Natural killer cell treated with Interleukin-12 subunit alpha and Interleukin-12 subunit beta and Interleukin-15 and Interleukin-18, amount 100 ng/mL, for 72 hours (primary cell): ENCODE data around the gene TBC1D30. TPM values are rescaled to one million over a fixed set of nuclear protein-coding genes. Genes with fewer than 3 reads are reported as not detected.

Experiments used
- ATAC-seq, 2 donors: fragments of 150-1000 bp; cut with Tn5 transposase in 1 of 2; sonication (Bioruptor Pico), chemical (Tn5 transposase) in 1 of 2; 2 replicates each; pipeline ENCODE4 v1.10.0; 2021
- DNase-seq: peaks from one replicate; pipeline ENCODE4 v3.0.0; 2022; ENCODE audit warnings: low spot score
- H3K27ac Mint-ChIP-seq, 2 donors: 1 replicate in 1 of 2; 2 replicates in 1 of 2; pipeline ENCODE4 v1.8.0; 2022; ENCODE audit warnings: mixed read lengths in 2 of 2, mild to moderate bottlenecking in 1 of 2, moderate library complexity in 1 of 2
- H3K27me3 Mint-ChIP-seq, 2 donors: 1 replicate in 1 of 2; 2 replicates in 1 of 2; pipeline ENCODE4 v1.8.0; 2022; ENCODE audit warnings: mixed read lengths in 2 of 2
- H3K36me3 Mint-ChIP-seq: one replicate; pipeline ENCODE4 v1.8.0; 2022; ENCODE audit warnings: mixed read lengths
- H3K4me1 Mint-ChIP-seq, 2 donors: 1 replicate in 1 of 2; 2 replicates in 1 of 2; pipeline ENCODE4 v1.8.0; 2022; ENCODE audit warnings: low read depth in 2 of 2, mixed read lengths in 2 of 2, mild to moderate bottlenecking in 1 of 2
- H3K4me3 Mint-ChIP-seq: one replicate; pipeline ENCODE4 v1.8.0; 2022; ENCODE audit warnings: mixed read lengths
- H3K9me3 Mint-ChIP-seq: 2 replicates; pipeline ENCODE4 v1.8.0; 2022; ENCODE audit warnings: mixed read lengths
- total RNA-seq, 2 donors: library from RNA; stranded (reverse); gene quantifications; one replicate each; pipeline ENCODE4 v1.2.3, GENCODE V29; 2022

TBC1D30 gene
- total RNA-seq, 2 donors from 2014 or later = 1.1 TPM

DNA sequence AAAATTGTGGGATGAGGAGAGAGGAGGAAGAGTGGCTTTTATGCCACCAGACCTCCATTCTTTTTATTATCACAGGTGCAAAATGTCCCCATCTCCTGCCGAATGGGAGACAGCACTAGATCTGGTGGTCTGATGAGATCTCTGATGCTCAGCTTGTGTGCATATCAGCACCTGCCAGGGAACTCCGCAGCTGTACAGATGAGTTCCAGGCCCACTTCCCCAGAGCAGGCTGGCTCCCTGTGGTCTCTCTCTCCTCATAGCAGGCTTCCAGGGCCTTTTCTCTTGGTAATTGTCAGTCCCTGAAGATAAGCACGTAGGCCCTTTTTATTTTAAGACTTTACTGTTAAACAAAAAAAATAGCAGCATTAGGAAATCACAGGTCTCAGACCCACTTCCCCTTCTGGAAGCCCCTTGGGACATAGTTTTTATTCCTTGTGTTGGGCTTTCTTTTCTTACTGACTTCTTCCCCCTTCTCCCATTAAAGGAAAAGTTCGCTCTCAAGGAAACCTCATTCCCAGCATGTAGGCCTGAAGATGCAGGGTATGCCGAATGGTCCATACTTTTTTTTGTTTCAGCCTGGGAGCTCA is 4.5 kb upstream of the TBC1D30 start:
- no peak for DNase-seq
- Mint-ChIP-seq H3K27me3 (peaks cover 0 to 16% of the 10 kb centered on the region in 2 donors), H3K36me3 (no peaks in the 10 kb centered on the region), H3K4me1 (peaks cover 0 to 2% of the 10 kb centered on the region in 2 donors), H3K9me3 (no peaks in the 10 kb centered on the region), H3K4me3 (no peak overlapping the region), H3K27ac (no peak overlapping the region)
- ATAC-seq = no peak

GRCh38 chr12:64820593-64820992 is 3.9 kb upstream of the TBC1D30 start:
- no peak for DNase-seq
- no peaks in the 10 kb centered on the region for H3K9me3 Mint-ChIP-seq
- H3K27me3 Mint-ChIP-seq = peaks cover 3 to 16% of the 10 kb centered on the region in 2 donors
- H3K4me1 Mint-ChIP-seq = peaks cover 0 to 4% of the 10 kb centered on the region in 2 donors
- H3K4me3 Mint-ChIP-seq = no peak overlapping the region
- H3K36me3 Mint-ChIP-seq = no peaks in the 10 kb centered on the region
- H3K27ac Mint-ChIP-seq = no peak overlapping the region
- no peak for ATAC-seq

DNA sequence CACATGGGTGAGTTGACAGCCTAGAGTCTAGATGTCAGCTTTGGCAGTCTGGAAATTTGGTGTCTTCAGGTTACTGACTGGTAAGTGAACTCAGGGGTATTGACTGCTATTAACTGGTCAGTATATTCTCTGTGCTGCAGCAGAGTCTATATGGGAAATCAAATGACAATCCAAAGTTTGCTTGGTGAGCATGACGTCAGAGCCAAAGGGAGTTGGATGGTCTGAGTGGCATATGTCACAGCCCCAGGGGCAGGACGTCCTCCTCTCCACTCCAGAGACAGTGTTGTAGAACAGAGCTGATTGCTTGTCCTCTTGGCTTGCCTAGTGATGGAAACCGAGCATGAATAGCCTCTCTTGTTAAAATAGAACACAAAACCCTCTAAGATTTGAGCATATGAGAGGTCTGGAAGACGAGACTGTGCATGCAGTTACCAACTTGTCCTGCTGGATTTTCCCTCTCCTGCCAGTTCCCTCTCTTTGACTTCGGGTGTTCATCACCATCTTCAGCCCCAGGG is 3.3 kb upstream of the TBC1D30 start:
- peaks cover 3 to 9% of the 10 kb centered on the region in 2 donors for H3K4me1 Mint-ChIP-seq
- H3K4me3 Mint-ChIP-seq = no peak overlapping the region
- DNase-seq (no peak), ATAC-seq (no peak)
- no peak overlapping the region for H3K27ac Mint-ChIP-seq
- H3K9me3 Mint-ChIP-seq = no peaks in the 10 kb centered on the region
- peaks cover 7 to 20% of the 10 kb centered on the region in 2 donors for H3K27me3 Mint-ChIP-seq
- no peaks in the 10 kb centered on the region for H3K36me3 Mint-ChIP-seq

DNA sequence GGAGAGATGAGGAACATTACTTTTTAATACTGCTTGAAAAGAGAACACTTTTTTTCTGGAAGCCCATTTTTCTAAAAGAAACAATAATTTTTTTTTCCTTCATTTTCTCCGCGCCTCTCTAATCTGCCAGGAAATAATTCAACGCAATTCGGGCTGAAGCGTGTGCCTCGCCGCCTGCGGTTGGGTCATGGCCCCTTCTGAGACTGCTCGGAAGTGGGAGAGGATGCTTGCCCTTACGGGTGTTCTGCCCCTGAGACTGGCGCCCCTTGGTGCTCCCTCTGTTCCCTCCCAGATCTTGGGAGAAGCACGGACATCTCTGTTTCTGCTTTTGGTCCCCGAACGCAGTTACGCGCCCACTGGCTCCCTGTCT is 332 bp upstream of the TBC1D30 start:
- Mint-ChIP-seq H3K9me3 (no peaks in the 10 kb centered on the region), H3K27me3 (peaks cover 21 to 48% of the 10 kb centered on the region in 2 donors), H3K27ac (no peak overlapping the region), H3K36me3 (no peaks in the 10 kb centered on the region), H3K4me1 (peaks cover 7 to 14% of the 10 kb centered on the region in 2 donors), H3K4me3 (peak overlapping the region; percentile 75)
- DNase-seq (no peak), ATAC-seq (peak; percentile 55 to 70)

GRCh38 chr12:64825143-64826021 is 935 bp downstream of the TBC1D30 start:
- Mint-ChIP-seq H3K27ac (no peak overlapping the region), H3K4me1 (peaks cover 7 to 14% of the 10 kb centered on the region in 2 donors), H3K9me3 (no peaks in the 10 kb centered on the region), H3K36me3 (no peaks in the 10 kb centered on the region), H3K4me3 (peak overlapping the region; percentile 30), H3K27me3 (peaks cover 23 to 47% of the 10 kb centered on the region in 2 donors)
- no peak for DNase-seq
- ATAC-seq = no peak

- peak overlapping the region; percentile 30 for H3K4me3 Mint-ChIP-seq
- H3K27me3 Mint-ChIP-seq = peaks cover 23 to 41% of the 10 kb centered on the region in 2 donors
- no peaks in the 10 kb centered on the region for H3K36me3 Mint-ChIP-seq
- H3K27ac Mint-ChIP-seq = no peak overlapping the region
- peaks cover 7 to 14% of the 10 kb centered on the region in 2 donors for H3K4me1 Mint-ChIP-seq
- H3K9me3 Mint-ChIP-seq = no peaks in the 10 kb centered on the region
- DNase-seq (no peak), ATAC-seq (no peak)
Measured at GRCh38 chr12:64826234-64826633, 1.8 kb downstream of the TBC1D30 start.

- no peak overlapping the region for H3K4me3 Mint-ChIP-seq
- peaks cover 27 to 36% of the 10 kb centered on the region in 2 donors for H3K27me3 Mint-ChIP-seq
- no peak for DNase-seq
- no peaks in the 10 kb centered on the region for H3K9me3 Mint-ChIP-seq
- no peak for ATAC-seq
- H3K27ac Mint-ChIP-seq = no peak overlapping the region
- H3K36me3 Mint-ChIP-seq = no peaks in the 10 kb centered on the region
- peaks cover 7 to 14% of the 10 kb centered on the region in 2 donors for H3K4me1 Mint-ChIP-seq
Measured at GRCh38 chr12:64828713-64829112, 4.3 kb downstream of the TBC1D30 start.

- peaks cover 10 to 19% of the 10 kb centered on the region in 2 donors for H3K27me3 Mint-ChIP-seq
- no peaks in the 10 kb centered on the region for H3K4me1 Mint-ChIP-seq
- H3K9me3 Mint-ChIP-seq = no peaks in the 10 kb centered on the region
- H3K4me3 Mint-ChIP-seq = no peak overlapping the region
- no peaks in the 10 kb centered on the region for H3K36me3 Mint-ChIP-seq
- DNase-seq (no peak), ATAC-seq (no peak)
- no peak overlapping the region for H3K27ac Mint-ChIP-seq
Measured at GRCh38 chr12:64833928-64834327, 9.5 kb downstream of the TBC1D30 start.

DNA sequence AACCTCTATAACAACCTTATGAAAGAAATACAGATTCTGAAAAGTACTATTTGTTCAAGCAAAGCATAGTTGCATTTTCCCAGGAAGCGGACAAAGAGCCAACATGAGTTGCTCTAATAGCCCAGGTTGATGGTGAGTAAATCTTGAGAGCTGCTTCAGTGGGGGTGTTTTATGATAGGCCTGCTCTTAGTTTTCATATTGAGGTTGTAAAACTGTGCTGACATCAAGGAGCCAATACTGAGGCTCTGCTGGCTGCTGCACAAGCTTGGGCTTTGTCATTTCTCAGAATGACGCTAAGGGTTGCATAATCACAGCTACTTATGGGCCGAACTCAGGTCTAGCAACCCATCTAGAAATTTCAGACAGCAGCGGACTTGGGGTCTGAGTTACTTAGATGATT is 11.5 kb downstream of the TBC1D30 start:
- no peaks in the 10 kb centered on the region for H3K36me3 Mint-ChIP-seq
- peaks cover 5 to 13% of the 10 kb centered on the region in 2 donors for H3K27me3 Mint-ChIP-seq
- H3K27ac Mint-ChIP-seq = no peak overlapping the region
- DNase-seq (no peak), ATAC-seq (no peak)
- no peaks in the 10 kb centered on the region for H3K4me1 Mint-ChIP-seq
- no peak overlapping the region for H3K4me3 Mint-ChIP-seq
- H3K9me3 Mint-ChIP-seq = no peaks in the 10 kb centered on the region

- no peak for ATAC-seq
- peaks cover 5 to 13% of the 10 kb centered on the region in 2 donors for H3K27me3 Mint-ChIP-seq
- no peaks in the 10 kb centered on the region for H3K9me3 Mint-ChIP-seq
- no peak overlapping the region for H3K4me3 Mint-ChIP-seq
- no peak for DNase-seq
- no peak overlapping the region for H3K27ac Mint-ChIP-seq
- no peaks in the 10 kb centered on the region for H3K36me3 Mint-ChIP-seq
- no peaks in the 10 kb centered on the region for H3K4me1 Mint-ChIP-seq
Measured at GRCh38 chr12:64836856-64837255, 12.4 kb downstream of the TBC1D30 start.

- H3K36me3 Mint-ChIP-seq = no peaks in the 10 kb centered on the region
- no peak for ATAC-seq
- no peak overlapping the region for H3K4me3 Mint-ChIP-seq
- peaks cover 5 to 13% of the 10 kb centered on the region in 2 donors for H3K27me3 Mint-ChIP-seq
- no peak overlapping the region for H3K27ac Mint-ChIP-seq
- DNase-seq = no peak
- no peaks in the 10 kb centered on the region for H3K4me1 Mint-ChIP-seq
- H3K9me3 Mint-ChIP-seq = no peaks in the 10 kb centered on the region
Measured at GRCh38 chr12:64837427-64837826, 13.0 kb downstream of the TBC1D30 start.

DNA sequence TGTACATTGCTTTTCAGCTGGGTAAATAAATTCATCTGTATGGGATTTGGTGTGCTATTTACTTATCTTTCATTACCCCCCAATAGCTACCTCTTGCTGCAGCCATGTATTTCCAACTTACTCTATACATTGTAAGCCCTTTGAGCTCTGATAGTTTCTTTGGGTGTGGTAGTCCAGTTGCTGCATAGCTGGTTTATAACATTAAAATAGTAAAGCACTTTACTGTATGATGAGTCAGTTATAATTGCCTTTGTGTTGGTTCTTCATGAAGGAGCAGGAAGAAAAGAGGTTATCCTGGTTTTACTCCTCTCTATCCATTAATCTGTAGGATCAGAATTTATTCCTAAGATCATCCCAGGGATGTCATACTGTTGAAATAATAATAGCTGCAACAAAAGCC is 15.7 kb downstream of the TBC1D30 start:
- Mint-ChIP-seq H3K36me3 (no peaks in the 10 kb centered on the region), H3K4me3 (no peak overlapping the region), H3K27ac (no peak overlapping the region), H3K9me3 (no peaks in the 10 kb centered on the region), H3K27me3 (peaks cover 0 to 7% of the 10 kb centered on the region in 2 donors), H3K4me1 (no peaks in the 10 kb centered on the region)
- ATAC-seq = no peak
- no peak for DNase-seq

DNA sequence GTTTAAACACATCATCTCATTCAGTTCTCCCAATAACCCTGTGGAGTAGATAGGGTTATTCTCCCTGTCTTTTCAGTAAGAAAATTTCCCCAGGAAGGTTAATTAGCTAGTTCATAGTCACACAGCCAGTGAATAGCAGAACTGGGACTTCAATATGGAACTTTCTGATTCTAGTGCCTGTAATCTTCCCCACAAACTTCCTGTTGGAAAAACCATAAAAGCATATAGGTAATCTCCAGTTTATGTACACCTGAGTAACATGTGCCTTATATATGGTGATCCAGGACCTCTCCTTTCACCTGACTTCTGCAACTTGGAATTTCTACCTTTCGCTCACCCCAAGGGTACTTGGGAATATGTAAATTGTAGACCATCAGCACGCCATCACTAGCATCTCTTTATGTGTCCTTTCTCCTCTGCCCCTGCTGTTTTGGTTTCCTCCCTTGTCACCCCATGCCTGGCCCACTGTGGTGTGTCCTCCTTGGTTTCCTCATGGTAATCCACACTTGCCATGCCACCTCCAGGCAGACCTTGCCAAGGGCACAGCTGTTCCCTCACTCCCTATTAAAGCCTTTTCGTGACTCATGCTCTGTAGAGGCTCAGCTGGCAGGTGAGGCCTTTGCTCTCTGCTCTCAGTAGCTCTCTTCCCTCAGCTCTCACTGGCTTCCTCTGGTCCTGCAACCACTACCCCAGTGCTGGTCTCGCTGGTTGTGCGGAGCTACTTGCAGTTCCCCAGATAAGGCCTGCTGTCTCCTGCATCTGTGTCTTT is 16.7 kb downstream of the TBC1D30 start:
- H3K36me3 Mint-ChIP-seq = no peaks in the 10 kb centered on the region
- DNase-seq (no peak), ATAC-seq (peak in 1 of 2 donors; percentile 17)
- no peaks in the 10 kb centered on the region for H3K27me3 Mint-ChIP-seq
- H3K4me3 Mint-ChIP-seq = no peak overlapping the region
- no peaks in the 10 kb centered on the region for H3K9me3 Mint-ChIP-seq
- H3K4me1 Mint-ChIP-seq = no peaks in the 10 kb centered on the region
- H3K27ac Mint-ChIP-seq = no peak overlapping the region
